ENCODE measurements around the gene PDE5A. TPM values are rescaled to one million over a fixed set of nuclear protein-coding genes. Genes with fewer than 3 reads are reported as not detected.

The PDE5A gene
- total RNA-seq (2022; extraction: Qiagen RNA extraction; ENCODE audit: low read depth) = 0.18 to 0.43 TPM (median 0.24 TPM) in 5 replicates

GRCh38 chr4:119628281-119629141 is at the start of gene PDE5A:
PDE5A (minus strand) TSS chr4:119628804; CDS start chr4:119628671, 133 bp downstream.

All from A549 treated with RU486 at 1 μM for 4 hours (cell line).